Measurements from ENCODE around the gene DVL3.

- TF ChIP-seq CTCF (IDR thresholded peaks at IDR 0.05), result no peak
- no peak for TF ChIP-seq POLR2A (IDR thresholded peaks at IDR 0.05)
These were observed 5.3 kb downstream of the DVL3 start for GRCh38 chr3:184160456-184160855.
